Right lobe of liver (tissue), 6 donors: ENCODE data around the gene WNK2. TPM values are rescaled to one million over a fixed set of nuclear protein-coding genes. Genes with fewer than 3 reads are reported as not detected.
A peak's percentile ranks its signal among the peaks of the same experiment; 100 is the strongest.

Experiments
- ATAC-seq, 4 donors: fragments of 200-7000 bp; cut with Tn5 transposase; one replicate each; pipeline ENCODE4 v1.9.1; 2020; ENCODE audit warnings: mild to moderate bottlenecking in 4 of 4, moderate library complexity in 4 of 4
- DNase-seq, 3 donors: peaks; one replicate each; pipeline ENCODE4 v3.0.0-alpha.2; 2020
- H3K27ac ChIP-seq, 3 donors: fragments of 200-600 bp; one replicate each; pipeline ENCODE4 v1.8.0; 2022
- H3K27me3 ChIP-seq, 2 donors: fragments of 200-600 bp; one replicate each; pipeline ENCODE4 v1.8.0; 2022
- H3K36me3 ChIP-seq, 4 donors: fragments of 200-600 bp; sonication (generic) in 1 of 4; one replicate each; pipeline versions ENCODE4 v1.5.1 to v1.8.0; 2017 to 2022; ENCODE audit warnings: control low read depth in 1 of 4
- H3K4me1 ChIP-seq, 4 donors: fragments of 200-600 bp; sonication (generic) in 1 of 4; one replicate each; pipeline versions ENCODE4 v1.5.1 to v1.8.0; 2017 to 2022; ENCODE audit warnings: control low read depth in 1 of 4
- H3K4me3 ChIP-seq, 3 donors: fragments of 200-600 bp; one replicate each; pipeline ENCODE4 v1.8.0; 2022
- H3K9me3 ChIP-seq, 4 donors: fragments of 200-600 bp; sonication (generic) in 1 of 4; one replicate each; pipeline versions ENCODE4 v1.5.1 to v1.8.0; 2017 to 2022; ENCODE audit warnings: control low read depth in 1 of 4
- POLR2A ChIP-seq: fragments of 450-650 bp; IDR thresholded peaks from one replicate; pipeline ENCODE4 v1.6.1; 2017; ENCODE audit warnings: antibody characterized with exemption, mild to moderate bottlenecking
- WGBS: methylation state at CpG from one replicate; pipeline ENCODE4 v1.1.6; 2018; ENCODE audit warnings: low coverage, low lambda C conversion rate; ENCODE audit not compliant: insufficient coverage; ENCODE audit errors: missing lambda C conversion rate; 5-methylcytosine and 5-hydroxymethylcytosine counted together
- intact Hi-C, 2 donors: fragments of 100-400 bp; cut with DNase I; formaldehyde crosslinking; loops; one replicate each; pipeline versions ENCODE4 v1.11.2 to v1.14.1; 2022
- total RNA-seq, 6 experiments: library from RNA; depleted of rRNA in 2 of 6; stranded (reverse); fragments of >200 nt in 2 of 6; fragmentation: NEBNext Ultra II Directional in 3 of 6; extraction: Animal tissue kit (Norgen Biotek cat#: 25700) in 3 of 6; gene quantifications; one replicate each; pipeline versions ENCODE4 v1.1.0 to v1.2.4, GENCODE V29; 2016 to 2023
- TF ChIP-seq, protein P1 (sequence below), 4 donors: fragments of 200-600 bp in 3 of 4; fragments of 450-650 bp in 1 of 4; IDR thresholded peaks; one replicate each; pipeline versions ENCODE4 v1.5.1 to v1.8.0; 2016 to 2022; ENCODE audit warnings: antibody characterized with exemption in 4 of 4, mild to moderate bottlenecking in 2 of 4
- donor health status: DM: no; HTN: yes; CAD: no.
- donor health status: DM: no; HTN: no; CAD: no.
- donor health status: DM: no; HTN: no; CAD: no.
- donor health status: DM: no; HTN: yes; CAD: no.
- donor health status: DM: no; HTN: yes; CAD: no.

The WNK2 gene
- total RNA-seq, 6 experiments from 2014 or later, result 0.43 to 3.6 (median 1.3) TPM

DNA sequence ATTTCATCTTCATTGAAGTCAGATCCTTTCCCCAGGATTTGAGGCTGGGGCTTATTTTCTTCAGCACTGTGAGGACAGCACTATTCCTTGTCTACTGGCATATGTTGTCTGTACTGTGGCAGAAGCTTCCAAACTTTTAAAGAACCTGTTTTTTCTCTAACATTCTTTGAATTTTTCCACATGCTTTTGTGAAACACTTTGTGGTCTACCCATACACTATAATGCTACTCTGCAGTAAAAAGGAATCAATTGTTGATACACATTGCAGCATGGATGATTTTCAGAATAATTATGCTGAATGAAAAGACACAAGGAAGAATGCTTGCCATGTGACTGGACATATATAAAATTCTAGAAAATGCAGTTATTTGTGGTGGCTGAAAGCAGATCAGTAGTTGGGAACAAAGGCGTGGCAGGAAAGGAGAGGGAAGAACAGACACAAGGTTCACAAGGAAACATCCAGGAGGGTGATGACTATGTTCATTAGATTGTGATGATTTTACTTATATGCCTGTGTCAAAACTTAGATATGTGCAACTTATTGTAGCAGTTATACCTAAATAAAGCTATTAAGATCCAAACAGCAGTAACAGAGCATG is 96.8 kb downstream of the WNK2 start:
- Histone ChIP-seq H3K4me3 (no peak overlapping the region), H3K27ac (no peak overlapping the region), H3K4me1 (no peaks in the 10 kb centered on the region), H3K9me3 (no peaks in the 10 kb centered on the region), H3K36me3 (no peaks in the 10 kb centered on the region), H3K27me3 (no peaks in the 10 kb centered on the region)
- 87% methylated on average over 1 of the region's 1 CpG for WGBS
- intact Hi-C loops, result no loop called here
- DNase-seq (no peak), ATAC-seq (no peak)
- TF ChIP-seq POLR2A, result no peak
- TF ChIP-seq, protein P1, sequence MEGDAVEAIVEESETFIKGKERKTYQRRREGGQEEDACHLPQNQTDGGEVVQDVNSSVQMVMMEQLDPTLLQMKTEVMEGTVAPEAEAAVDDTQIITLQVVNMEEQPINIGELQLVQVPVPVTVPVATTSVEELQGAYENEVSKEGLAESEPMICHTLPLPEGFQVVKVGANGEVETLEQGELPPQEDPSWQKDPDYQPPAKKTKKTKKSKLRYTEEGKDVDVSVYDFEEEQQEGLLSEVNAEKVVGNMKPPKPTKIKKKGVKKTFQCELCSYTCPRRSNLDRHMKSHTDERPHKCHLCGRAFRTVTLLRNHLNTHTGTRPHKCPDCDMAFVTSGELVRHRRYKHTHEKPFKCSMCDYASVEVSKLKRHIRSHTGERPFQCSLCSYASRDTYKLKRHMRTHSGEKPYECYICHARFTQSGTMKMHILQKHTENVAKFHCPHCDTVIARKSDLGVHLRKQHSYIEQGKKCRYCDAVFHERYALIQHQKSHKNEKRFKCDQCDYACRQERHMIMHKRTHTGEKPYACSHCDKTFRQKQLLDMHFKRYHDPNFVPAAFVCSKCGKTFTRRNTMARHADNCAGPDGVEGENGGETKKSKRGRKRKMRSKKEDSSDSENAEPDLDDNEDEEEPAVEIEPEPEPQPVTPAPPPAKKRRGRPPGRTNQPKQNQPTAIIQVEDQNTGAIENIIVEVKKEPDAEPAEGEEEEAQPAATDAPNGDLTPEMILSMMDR (IDR thresholded peaks at IDR 0.05), result no peak

DNA sequence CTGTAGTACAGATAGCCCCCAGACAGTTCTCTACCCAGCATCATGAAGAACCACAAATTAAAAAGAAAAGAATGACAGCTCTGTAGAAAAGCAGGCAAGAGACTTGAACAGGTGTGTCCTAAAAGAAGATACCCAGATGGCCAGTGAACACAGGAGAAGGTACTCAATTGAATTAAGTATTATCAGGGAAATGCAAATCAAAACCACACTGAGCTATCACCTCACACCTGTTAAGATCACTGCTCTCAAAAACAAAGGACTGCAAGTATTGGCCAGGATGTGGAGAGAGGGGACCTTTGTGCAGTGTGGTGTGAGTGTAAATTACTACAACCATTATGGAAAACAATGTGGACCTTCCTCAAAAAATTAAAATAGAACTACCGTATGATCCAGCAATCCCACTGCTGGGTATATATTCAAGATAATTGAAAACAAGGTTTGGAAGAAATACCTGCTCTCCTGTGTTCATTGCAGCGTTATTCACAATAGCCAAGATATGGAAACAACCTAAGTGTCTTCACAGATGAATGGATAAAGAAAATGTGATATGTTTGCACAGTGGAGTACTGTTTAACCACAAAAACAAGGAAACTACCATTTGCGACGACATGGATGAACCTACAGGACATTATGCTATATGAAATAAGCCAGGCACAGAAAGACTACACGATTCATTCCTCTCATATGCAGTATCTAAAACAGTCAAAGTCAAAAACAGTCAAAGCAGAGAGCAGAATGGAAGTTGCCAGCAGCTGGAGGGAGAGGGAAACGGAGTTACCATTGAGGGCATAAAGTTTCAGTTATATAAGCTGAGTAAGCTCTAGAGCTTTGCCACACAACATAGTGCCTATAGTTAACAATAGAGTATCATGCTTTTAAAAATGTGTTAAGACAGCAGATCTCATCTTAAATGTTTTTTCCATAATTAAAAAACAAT is 102.6 kb downstream of the WNK2 start:
- ATAC-seq, result no peak
- Histone ChIP-seq H3K36me3 (no peaks in the 10 kb centered on the region), H3K4me1 (no peaks in the 10 kb centered on the region), H3K27ac (no peak overlapping the region), H3K9me3 (no peaks in the 10 kb centered on the region), H3K27me3 (no peaks in the 10 kb centered on the region), H3K4me3 (no peak overlapping the region)
- 55% methylated on average over 5 of the region's 6 CpGs for WGBS
- intact Hi-C loops, result no loop called here
- no peak for DNase-seq
- TF ChIP-seq POLR2A, result no peak
- TF ChIP-seq, protein P1 (IDR thresholded peaks at IDR 0.05), result no peak

DNA sequence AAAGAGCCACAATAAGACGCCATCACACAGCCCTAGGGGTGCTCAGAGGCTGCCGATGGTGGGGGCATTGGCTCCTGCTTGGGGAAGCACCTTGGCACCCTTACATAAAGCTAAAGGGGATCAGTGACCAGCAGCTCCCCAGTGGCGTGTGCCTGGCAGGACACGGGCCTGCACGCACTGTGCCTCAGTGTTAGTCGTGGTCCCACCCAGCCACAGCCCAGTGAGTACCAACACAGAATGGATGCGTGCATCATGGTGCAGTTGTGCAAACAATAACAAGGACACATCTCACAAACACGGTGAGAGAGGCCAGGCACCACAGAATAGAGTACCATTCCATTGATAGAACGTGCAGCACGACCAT is 103.2 kb downstream of the WNK2 start:
- Histone ChIP-seq H3K27ac (no peak overlapping the region), H3K36me3 (no peaks in the 10 kb centered on the region), H3K27me3 (no peaks in the 10 kb centered on the region), H3K9me3 (no peaks in the 10 kb centered on the region), H3K4me3 (no peak overlapping the region), H3K4me1 (no peaks in the 10 kb centered on the region)
- DNase-seq (peak in 1 of 3 donors; percentile 21), ATAC-seq (no peak)
- intact Hi-C loops, result no loop called here
- no peak for TF ChIP-seq POLR2A
- TF ChIP-seq, protein P1 (IDR thresholded peaks at IDR 0.05), result no peak
- WGBS, result 77% methylated on average over 6 of the region's 10 CpGs

DNA sequence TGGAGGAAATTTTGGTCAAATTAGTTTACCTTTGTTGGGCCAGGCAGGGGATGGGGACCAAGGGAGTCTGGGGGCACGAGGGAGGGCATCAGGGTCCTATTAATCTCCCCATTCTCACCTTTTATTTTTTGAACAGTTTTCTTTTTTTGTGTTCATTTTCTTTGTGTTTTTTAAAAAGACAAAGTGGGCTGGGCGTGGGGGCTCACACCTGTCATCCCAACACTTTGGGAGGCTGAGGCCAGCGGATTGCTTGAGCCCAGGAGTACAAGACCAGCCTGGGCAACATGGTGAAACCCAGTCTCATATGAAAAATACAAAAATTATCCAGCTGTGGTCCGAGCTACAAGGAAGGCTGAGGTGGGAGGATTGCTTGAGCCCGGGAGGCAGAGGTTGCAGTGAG is 103.7 kb downstream of the WNK2 start:
- ATAC-seq (no peak), DNase-seq (no peak)
- Histone ChIP-seq H3K4me1 (no peaks in the 10 kb centered on the region), H3K36me3 (no peaks in the 10 kb centered on the region), H3K9me3 (no peaks in the 10 kb centered on the region), H3K4me3 (no peak overlapping the region), H3K27me3 (no peaks in the 10 kb centered on the region), H3K27ac (no peak overlapping the region)
- WGBS, result 66% methylated on average over 5 of the region's 5 CpGs
- TF ChIP-seq POLR2A, result no peak
- TF ChIP-seq, protein P1 (IDR thresholded peaks at IDR 0.05), result no peak
- intact Hi-C loops, result no loop called here
